Cardiac muscle cell (in vitro differentiated cells and primary cell): ENCODE data around the gene XXYLT1. TPM values are rescaled to one million over a fixed set of nuclear protein-coding genes. Genes with fewer than 3 reads are reported as not detected.

Experiments used
- DNase-seq, 2 donors: peaks; one replicate each; pipeline versions ENCODE4 v3.0.0 to v3.0.0-alpha.2; 2010 to 2017; ENCODE audit warnings: low read depth in 1 of 2, low spot score in 1 of 2
- H3K27ac ChIP-seq: fragments of 200-600 bp; sonication (generic); 2 replicates; pipeline ENCODE4 v1.5.1; 2016
- H3K27me3 ChIP-seq: fragments of 200-600 bp; sonication (generic); 2 replicates; pipeline ENCODE4 v1.6.0; 2016; ENCODE audit warnings: control low read depth
- H3K36me3 ChIP-seq: fragments of 200-600 bp; sonication (generic); 2 replicates; pipeline ENCODE4 v1.5.1; 2016; ENCODE audit warnings: control low read depth
- H3K4me1 ChIP-seq: fragments of 200-600 bp; sonication (generic); 2 replicates; pipeline ENCODE4 v1.8.1; 2017; ENCODE audit warnings: low read depth, mild to moderate bottlenecking, mixed run types
- H3K4me3 ChIP-seq: fragments of 200-600 bp; sonication (generic); 2 replicates; pipeline ENCODE4 v1.5.1; 2016; ENCODE audit warnings: mild to moderate bottlenecking
- H3K9me3 ChIP-seq: fragments of 200-600 bp; sonication (generic); 2 replicates; pipeline ENCODE4 v1.5.1; 2017; ENCODE audit warnings: low read depth, mild to moderate bottlenecking, control low read depth
- polyA plus RNA-seq: library from polyadenylated mRNA; unstranded; fragments of >200 nt; fragmentation: Nextera tagmentation; extraction: Ambion mirVana; gene quantifications from 2 replicates; pipeline ENCODE4 v1.2.1, GENCODE V29; 2016
- total RNA-seq: library from RNA; depleted of rRNA; stranded (reverse); fragments of >200 nt; gene quantifications from 2 replicates; pipeline ENCODE4 v1.2.3, GENCODE V29; 2016
- TF ChIP-seq, protein P1 (sequence below): IDR thresholded peaks from 2 replicates; pipeline ENCODE4 v1.5.1; 2012; ENCODE audit warnings: low read depth, mild to moderate bottlenecking, low read length

Gene XXYLT1
- total and polyA plus RNA-seq, 2 experiments from 2014 or later, result 52.5 to 62.2 TPM

DNA sequence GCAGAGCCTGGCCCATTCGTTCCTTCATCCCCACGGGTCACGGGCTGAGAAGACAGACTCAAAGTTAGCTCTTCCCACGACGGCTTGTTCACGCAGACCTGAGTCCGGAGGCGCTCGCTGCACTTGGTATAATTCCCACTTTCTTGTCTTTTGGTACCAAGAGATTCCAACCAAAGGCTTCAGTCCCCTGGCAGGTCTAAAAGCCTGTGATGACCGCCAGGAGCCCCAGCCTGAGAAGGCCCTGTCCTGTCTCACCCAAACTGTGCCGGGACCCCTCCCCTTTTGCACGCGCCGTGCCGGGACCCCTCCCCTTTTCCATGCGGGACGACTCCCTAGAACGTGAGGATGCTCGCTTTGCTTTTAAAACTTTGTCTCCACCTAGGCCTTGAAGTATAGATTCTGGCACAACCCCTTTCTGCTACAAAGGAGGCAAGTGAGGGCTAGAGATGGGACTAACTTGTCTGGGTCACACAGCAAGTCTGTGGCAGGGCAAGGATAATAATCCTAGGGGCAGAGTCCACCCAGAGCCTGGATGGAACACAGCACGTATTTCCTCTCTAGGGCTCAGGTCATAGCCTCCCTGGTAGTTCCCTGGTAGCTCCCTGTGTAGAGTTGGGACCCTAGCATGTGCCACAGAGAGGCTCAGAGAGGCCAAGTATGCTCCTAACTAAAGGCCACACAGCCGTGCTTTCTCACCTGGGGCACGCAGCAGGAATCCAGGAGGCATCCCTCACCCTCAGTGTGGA is 211.3 kb downstream of the XXYLT1 start:
- Histone ChIP-seq H3K36me3 (no peaks in the 10 kb centered on the region), H3K27ac (no peak overlapping the region), H3K4me3 (no peak overlapping the region), H3K9me3 (no peaks in the 10 kb centered on the region), H3K27me3 (no peaks in the 10 kb centered on the region), H3K4me1 (peaks cover 13% of the 10 kb centered on the region)
- DNase-seq, result no peak
- TF ChIP-seq, protein P1, sequence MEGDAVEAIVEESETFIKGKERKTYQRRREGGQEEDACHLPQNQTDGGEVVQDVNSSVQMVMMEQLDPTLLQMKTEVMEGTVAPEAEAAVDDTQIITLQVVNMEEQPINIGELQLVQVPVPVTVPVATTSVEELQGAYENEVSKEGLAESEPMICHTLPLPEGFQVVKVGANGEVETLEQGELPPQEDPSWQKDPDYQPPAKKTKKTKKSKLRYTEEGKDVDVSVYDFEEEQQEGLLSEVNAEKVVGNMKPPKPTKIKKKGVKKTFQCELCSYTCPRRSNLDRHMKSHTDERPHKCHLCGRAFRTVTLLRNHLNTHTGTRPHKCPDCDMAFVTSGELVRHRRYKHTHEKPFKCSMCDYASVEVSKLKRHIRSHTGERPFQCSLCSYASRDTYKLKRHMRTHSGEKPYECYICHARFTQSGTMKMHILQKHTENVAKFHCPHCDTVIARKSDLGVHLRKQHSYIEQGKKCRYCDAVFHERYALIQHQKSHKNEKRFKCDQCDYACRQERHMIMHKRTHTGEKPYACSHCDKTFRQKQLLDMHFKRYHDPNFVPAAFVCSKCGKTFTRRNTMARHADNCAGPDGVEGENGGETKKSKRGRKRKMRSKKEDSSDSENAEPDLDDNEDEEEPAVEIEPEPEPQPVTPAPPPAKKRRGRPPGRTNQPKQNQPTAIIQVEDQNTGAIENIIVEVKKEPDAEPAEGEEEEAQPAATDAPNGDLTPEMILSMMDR, result no peak

DNA sequence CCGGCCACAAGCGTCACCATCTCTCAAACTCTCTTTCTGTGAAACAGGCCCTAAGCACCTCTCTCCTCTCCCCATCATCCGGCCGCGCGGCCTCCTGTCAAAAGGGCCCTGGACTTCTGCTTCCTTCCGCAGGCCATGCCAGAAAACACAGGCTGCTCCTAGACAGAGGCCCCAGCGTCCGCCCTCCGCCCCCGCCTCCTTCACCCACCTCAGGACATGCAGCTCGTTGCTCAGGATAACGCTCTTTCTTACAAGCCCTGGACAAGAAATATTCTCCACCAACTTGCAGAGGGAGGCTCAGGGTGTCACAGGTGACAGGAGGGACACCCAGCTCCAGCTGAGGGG is 212.0 kb downstream of the XXYLT1 start:
- Histone ChIP-seq H3K36me3 (no peaks in the 10 kb centered on the region), H3K4me1 (peaks cover 6% of the 10 kb centered on the region), H3K9me3 (no peaks in the 10 kb centered on the region), H3K27me3 (no peaks in the 10 kb centered on the region), H3K27ac (no peak overlapping the region), H3K4me3 (no peak overlapping the region)
- TF ChIP-seq, protein P1, result no peak
- DNase-seq, result peak in 1 of 2 donors; percentile 22

DNA sequence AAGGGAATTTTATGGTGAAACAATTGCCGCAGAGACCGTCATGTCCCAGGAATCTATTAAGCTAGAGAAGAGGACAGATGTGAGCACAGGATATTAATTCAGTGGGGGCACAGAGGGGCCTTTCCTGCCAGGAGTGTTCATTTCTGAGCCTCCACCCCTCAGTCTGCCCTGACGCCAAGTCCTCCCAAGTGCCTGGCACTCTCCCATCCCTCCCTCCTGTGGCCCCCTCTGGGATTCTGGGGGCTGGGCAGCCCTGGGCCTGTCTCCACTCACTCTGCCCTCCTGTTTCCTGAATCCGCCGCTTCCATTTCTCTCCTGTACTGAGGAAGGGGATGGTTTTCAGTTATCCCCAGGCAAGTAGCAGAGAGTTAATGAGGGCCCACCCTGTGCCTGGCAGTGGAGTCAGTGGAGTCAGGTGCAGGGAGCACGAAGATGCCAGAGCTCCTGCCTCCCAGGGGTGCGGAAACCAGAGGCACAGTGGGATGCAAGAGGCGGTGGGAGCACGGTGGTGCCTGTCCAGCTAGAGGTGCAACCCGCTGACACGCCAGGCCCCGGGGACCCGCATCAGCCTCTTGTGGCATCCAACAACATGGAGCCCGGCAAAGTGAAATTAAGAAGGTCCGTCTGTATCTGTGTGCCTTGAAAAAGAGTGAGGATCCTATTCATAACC is 212.5 kb downstream of the XXYLT1 start:
- Histone ChIP-seq H3K27ac (no peak overlapping the region), H3K4me1 (peaks cover under 1% of the 10 kb centered on the region), H3K4me3 (no peak overlapping the region), H3K27me3 (no peaks in the 10 kb centered on the region), H3K36me3 (no peaks in the 10 kb centered on the region), H3K9me3 (no peaks in the 10 kb centered on the region)
- TF ChIP-seq, protein P1, result no peak
- no peak for DNase-seq

DNA sequence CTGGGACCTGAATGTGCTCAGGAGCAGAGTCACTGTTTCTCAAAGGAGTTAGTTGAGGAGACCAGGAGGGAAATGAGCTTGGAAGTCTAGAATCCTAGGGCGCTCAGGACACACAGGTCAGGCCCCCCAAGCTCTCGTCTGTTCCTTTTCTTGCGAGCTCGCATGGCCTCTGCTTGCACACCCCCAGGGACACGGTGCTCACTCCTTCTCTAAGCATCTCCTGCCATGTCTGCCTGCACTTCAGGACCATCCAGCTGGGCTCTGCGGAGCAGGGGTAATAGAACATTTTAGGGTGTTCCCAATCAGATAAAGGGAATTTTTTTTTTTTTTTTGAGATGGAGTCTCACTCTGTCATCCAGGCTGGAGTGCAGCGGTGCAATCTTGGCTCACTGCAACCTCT is 213.2 kb downstream of the XXYLT1 start:
- TF ChIP-seq, protein P1, result no peak
- DNase-seq, result no peak

DNA sequence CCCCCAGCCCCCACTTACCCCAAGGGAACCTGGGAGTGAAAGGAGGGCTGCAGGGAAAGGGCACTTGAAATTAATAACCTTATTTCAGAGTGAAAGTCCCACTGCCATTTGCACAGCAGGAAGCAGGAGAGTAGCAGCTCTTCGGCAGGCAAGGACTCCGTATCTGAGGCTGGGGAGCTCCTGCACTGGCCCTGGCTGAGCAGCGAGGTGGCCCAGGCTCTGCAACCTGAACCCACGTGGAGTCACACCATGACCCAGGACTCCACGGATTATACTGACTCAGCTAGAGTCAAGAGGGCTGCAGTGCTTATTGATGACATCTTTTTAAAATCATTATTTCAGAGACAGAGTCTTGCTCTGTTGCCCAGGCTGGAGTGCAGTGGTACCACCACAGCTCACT is 214.5 kb downstream of the XXYLT1 start:
- H3K36me3 ChIP-seq, result no peaks in the 10 kb centered on the region
- H3K27ac ChIP-seq, result no peak overlapping the region
- no peak for DNase-seq
- TF ChIP-seq, protein P1, result no peak
- no peaks in the 10 kb centered on the region for H3K9me3 ChIP-seq
- H3K4me1 ChIP-seq, result no peaks in the 10 kb centered on the region
- H3K27me3 ChIP-seq, result no peaks in the 10 kb centered on the region
- no peak overlapping the region for H3K4me3 ChIP-seq

More for the DNA sequence above, 213.2 kb downstream of the XXYLT1 start:
- no peaks in the 10 kb centered on the region for H3K9me3 ChIP-seq
- H3K27ac ChIP-seq, result no peak overlapping the region
- H3K4me3 ChIP-seq, result no peak overlapping the region
- no peaks in the 10 kb centered on the region for H3K36me3 ChIP-seq
- no peaks in the 10 kb centered on the region for H3K27me3 ChIP-seq
- no peaks in the 10 kb centered on the region for H3K4me1 ChIP-seq
